Esophagus squamous epithelium (tissue), 4 donors: Measurements from ENCODE around the gene DLG4.

Source experiments
- CTCF ChIP-seq, 6 experiments: fragments of 450-650 bp in 4 of 6; fragments of 200-600 bp in 2 of 6; sonication (generic) in 2 of 6; IDR thresholded peaks; one replicate each; pipeline ENCODE4 v1.5.1; 2016 to 2019; ENCODE audit warnings: antibody characterized with exemption in 6 of 6, mild to moderate bottlenecking in 4 of 6, moderate library complexity in 4 of 6
- POLR2A ChIP-seq, 4 donors: fragments of 450-650 bp; IDR thresholded peaks; one replicate each; pipeline ENCODE4 v1.6.1; 2017; ENCODE audit warnings: antibody characterized with exemption in 4 of 4, mild to moderate bottlenecking in 4 of 4, moderate library complexity in 3 of 4

GRCh38 chr17:7232114-7232513 lies 12.5 kb upstream of the DLG4 start:
- TF ChIP-seq CTCF (IDR thresholded peaks at IDR 0.05) (no peak), POLR2A (IDR thresholded peaks at IDR 0.05) (no peak)
